HG03571 (cell line): ENCODE results near the gene DVL1.

Experiments
- ATAC-seq: cut with Tn5 transposase; IDR thresholded peaks from one replicate; pipeline ENCODE4 v1.9.1; 2021; ENCODE audit not compliant: unreplicated experiment

Gene DVL1

GRCh38 chr1:1342061-1342562, 7.1 kb downstream of the DVL1 start:
- ATAC-seq: no peak

GRCh38 chr1:1341549-1342021, 7.6 kb downstream of the DVL1 start:
- no peak for ATAC-seq

GRCh38 chr1:1340791-1341548, 8.2 kb downstream of the DVL1 start:
- ATAC-seq: no peak

- no peak for ATAC-seq
Measured at GRCh38 chr1:1340185-1340584, 9.0 kb downstream of the DVL1 start.

- no peak for ATAC-seq
Measured at GRCh38 chr1:1338278-1338677, 10.9 kb downstream of the DVL1 start.

- ATAC-seq: no peak
Measured at GRCh38 chr1:1337793-1338147, 11.4 kb downstream of the DVL1 start.

GRCh38 chr1:1336931-1337792, 12.1 kb downstream of the DVL1 start:
- ATAC-seq: no peak

GRCh38 chr1:1336446-1336845, 12.8 kb downstream of the DVL1 start:
- ATAC-seq: no peak

- no peak for ATAC-seq
Measured at GRCh38 chr1:1335792-1336248, 13.4 kb downstream of the DVL1 start.

- no peak for ATAC-seq
Measured at GRCh38 chr1:1335283-1335682, 13.9 kb downstream of the DVL1 start.

GRCh38 chr1:1334835-1335234, 14.4 kb downstream of the DVL1 start:
- ATAC-seq: no peak

- ATAC-seq: no peak
Measured at GRCh38 chr1:1333551-1334241, 15.5 kb downstream of the DVL1 start.

- no peak for ATAC-seq
Measured at GRCh38 chr1:1332774-1333480, 16.3 kb downstream of the DVL1 start.

- ATAC-seq: no peak
Measured at GRCh38 chr1:1332031-1332755, 17.0 kb downstream of the DVL1 start.

- no peak for ATAC-seq
Measured at GRCh38 chr1:1331068-1331965, 17.9 kb downstream of the DVL1 start, which contains the start of gene TAS1R3. TSS of gene TAS1R3 (plus strand) at chr1:1331280. CDS start at chr1:1331346, 66 bp downstream.

- no peak for ATAC-seq
Measured at GRCh38 chr1:1330366-1331067, 18.7 kb downstream of the DVL1 start.

GRCh38 chr1:1329304-1330210, 19.7 kb downstream of the DVL1 start:
- ATAC-seq: no peak
